ENCODE data around the gene RAB38. TPM values are rescaled to one million over a fixed set of nuclear protein-coding genes. Genes with fewer than 3 reads are reported as not detected.

The RAB38 gene
- total RNA-seq, 1 donor from 2014 or later, result 10.4 TPM

GRCh38 chr11:88064097-88064705 is 111.0 kb downstream of the RAB38 start:
- Mint-ChIP-seq H3K4me3 (ENCODE audit: unreplicated experiment) (no peak overlapping the region), H3K27ac (ENCODE audit: unreplicated experiment) (no peak overlapping the region), H3K9me3 (ENCODE audit: unreplicated experiment) (no peaks in the 10 kb centered on the region), H3K36me3 (ENCODE audit: low read depth, unreplicated experiment) (no peaks in the 10 kb centered on the region), H3K4me1 (ENCODE audit: unreplicated experiment) (no peaks in the 10 kb centered on the region), H3K27me3 (ENCODE audit: unreplicated experiment) (no peaks in the 10 kb centered on the region)
- no peak for DNase-seq (ENCODE audit: low spot score)
- TF ChIP-seq CTCF (IDR thresholded peaks at IDR 0.05; ENCODE audit: unreplicated experiment), result no peak

Small RNAs within 50 kb of the gene (microRNA-seq; reads per million reads assigned to microRNA genes)
- not detected for gene MIR3166 (ENCODE audit: unreplicated experiment)

Other genes with a start within 250 kb of the RAB38 start
- 162 TPM for gene CTSC, start 162.3 kb upstream of the RAB38 start, total RNA-seq (ENCODE audit: unreplicated experiment)